HepG2 (cell line): Measurements from ENCODE around the gene PRAMEF14. TPM values are rescaled to one million over a fixed set of nuclear protein-coding genes. Genes with fewer than 3 reads are reported as not detected.
"Not testable (repeated sequence)": the region's sequence is repeated elsewhere in the genome, so short reads cannot be mapped to it uniquely, and the experiment has no call there.

ENCODE experiments used
- ATAC-seq: fragments of 200-7000 bp; cut with Tn5 transposase; 3 replicates; pipeline ENCODE4 v1.9.1; 2020; ENCODE audit warnings: mild to moderate bottlenecking, moderate library complexity
- BruUV-seq: library from RNA; stranded (reverse); fragments of 400-500 nt; replicated peaks from 2 replicates; lab custom pipeline; 2021; lab: Mats Ljungman, UMichigan
- CTCF ChIA-PET: fragments of 300-600 bp; formaldehyde crosslinking; extraction: SDS; loops from one replicate; lab custom pipeline; 2021; ENCODE audit warnings: low total read pairs, inconsistent platforms, low intra/inter-chr PET ratio; lab: Yijun Ruan, JAX
- POLR2A ChIA-PET: fragments of 350-600 bp; sonication (Branson Sonifier 250); formaldehyde crosslinking; loops from one replicate; lab custom pipeline; 2020; ENCODE audit warnings: antibody characterized with exemption, inconsistent platforms; lab: Yijun Ruan, JAX
- DNase-seq: peaks from one replicate; pipeline ENCODE4 v3.0.0-alpha.2; 2015; ENCODE audit warnings: low spot score
- FAIRE-seq: peaks from 3 replicates; lab custom pipeline; 2011; peaks lifted over from hg19 to GRCh38; lab: Jason Lieb, UNC
- H2AFZ ChIP-seq: one replicate; pipeline ENCODE4 v1.6.1; 2011; ENCODE audit warnings: low read length, inconsistent platforms
- H3K27ac ChIP-seq: fragments of 300-600 bp; 3 replicates; pipeline ENCODE4 v1.8.0; 2011; ENCODE audit warnings: mixed run types, mild to moderate bottlenecking, mixed read lengths, low read length, inconsistent platforms; ENCODE audit not compliant: insufficient read depth; ENCODE audit errors: extremely low read length
- H3K27me3 ChIP-seq, 2 experiments: fragments of 200-600 bp in 1 of 2; 2 replicates in 1 of 2; 3 replicates in 1 of 2; pipeline versions ENCODE4 v1.6.0 to v1.8.0; 2011; ENCODE audit warnings: low read length in 2 of 2, mild to moderate bottlenecking in 2 of 2, moderate library complexity in 2 of 2, inconsistent platforms in 1 of 2; ENCODE audit not compliant: insufficient read depth in 2 of 2, control insufficient read depth in 1 of 2
- H3K36me3 ChIP-seq, 2 experiments: fragments of 200-600 bp in 1 of 2; replicated peaks in 1 of 2; 2 replicates in 1 of 2; 3 replicates in 1 of 2; pipeline versions ENCODE4 v1.5.1 to v1.8.0; 2011; ENCODE audit warnings: low read length in 2 of 2, inconsistent platforms in 1 of 2; ENCODE audit not compliant: insufficient read depth in 2 of 2, control insufficient read depth in 1 of 2
- H3K4me1 ChIP-seq: 2 replicates; pipeline ENCODE4 v1.5.1; 2012; ENCODE audit warnings: low read length, inconsistent platforms; ENCODE audit not compliant: insufficient read depth
- H3K4me2 ChIP-seq: 2 replicates; pipeline ENCODE4 v1.6.0; 2011; ENCODE audit warnings: low read depth, low read length, inconsistent platforms
- H3K4me3 ChIP-seq, 3 experiments: fragments of 200-600 bp in 1 of 3; sonication (generic), shearing (Covaris generic) in 1 of 3; replicated peaks in 1 of 3; 2 replicates each; pipeline ENCODE4 v1.5.1; 2011 to 2016; ENCODE audit warnings: low read length in 3 of 3, inconsistent platforms in 2 of 3, low read depth in 2 of 3, mild to moderate bottlenecking in 2 of 3, control low read depth in 1 of 3, mixed read lengths in 1 of 3; ENCODE audit not compliant: insufficient read depth in 1 of 3
- H3K79me2 ChIP-seq: one replicate; pipeline ENCODE4 v1.6.1; 2011; ENCODE audit warnings: low read length, inconsistent platforms; ENCODE audit not compliant: insufficient read depth
- H3K9ac ChIP-seq: 2 replicates; pipeline ENCODE4 v1.6.0; 2011; ENCODE audit warnings: mild to moderate bottlenecking, low read depth, low read length, inconsistent platforms; ENCODE audit not compliant: insufficient read depth
- H3K9me3 ChIP-seq: 2 replicates; pipeline ENCODE4 v1.5.1; 2012; ENCODE audit warnings: mild to moderate bottlenecking, low read length
- H4K20me1 ChIP-seq: 2 replicates; pipeline ENCODE4 v1.6.0; 2011; ENCODE audit warnings: inconsistent platforms, mild to moderate bottlenecking, low read length, moderate library complexity; ENCODE audit not compliant: insufficient read depth
- MAFF ChIP-seq: IDR thresholded peaks from 2 replicates; pipeline ENCODE4 v1.6.1; 2011; ENCODE audit warnings: low read depth, low read length, improper control_type of control experiment
- MAFK ChIP-seq, 2 experiments: IDR thresholded peaks in 1 of 2; conservative IDR thresholded peaks in 1 of 2; 2 replicates each; pipeline ENCODE4 v1.6.1; 2011; ENCODE audit warnings: improper control_type of control experiment in 2 of 2, low read length in 2 of 2
- WGBS: methylation state at CpG from one replicate; pipeline ENCODE4 v1.1.6; 2017; ENCODE audit warnings: low lambda C conversion rate; 5-methylcytosine and 5-hydroxymethylcytosine counted together
- in situ Hi-C: cut with HindIII; loops from 2 replicates; pipeline ENCODE4 v1.10.0; 2017; ENCODE audit warnings: low pct_unique_long_range_greater_than_20kb; ENCODE audit not compliant: extremely low pct_ligation_motif_present
- intact Hi-C: fragments of 100-400 bp; cut with micrococcal nuclease; formaldehyde crosslinking; loops from one replicate; pipeline ENCODE4 v1.10.0; 2022; ENCODE audit not compliant: unreplicated experiment
- polyA plus RNA-seq, 8 experiments: library from polyadenylated mRNA; depleted of rRNA in 3 of 8; stranded (reverse) in 7 of 8; unstranded in 1 of 8; fragments of >200 nt; fragmentation: Illumina TruSeq in 4 of 8; extraction: Trizol in 4 of 8; gene quantifications; 2 replicates each; pipeline versions ENCODE4 v1.2.1 to v1.2.3, GENCODE V29; 2011 to 2016; ENCODE audit warnings: low read depth in 4 of 8, missing spikeins in 1 of 8, mixed read lengths in 1 of 8; ENCODE audit not compliant: insufficient read depth in 1 of 8
- total RNA-seq, 5 experiments: library from RNA; depleted of rRNA; stranded (reverse); fragments of >200 nt; fragmentation: Illumina TruSeq; extraction: Trizol; gene quantifications; 2 replicates each; pipeline ENCODE4 v1.2.3, GENCODE V29; 2016; ENCODE audit warnings: low read depth in 1 of 5

PRAMEF14 gene
- total and polyA plus RNA-seq, 2 of the 13 experiments (the other 11 are each of a cell fraction or from before 2014, with no cell fraction given): not detected

GRCh38 chr1:13393004-13393403, 46.1 kb upstream of the PRAMEF14 start:
- H3K4me3 ChIP-seq, H3K36me3 ChIP-seq, CTCF ChIA-PET, ATAC-seq, H3K27me3 ChIP-seq, H3K9ac ChIP-seq, H3K79me2 ChIP-seq, H4K20me1 ChIP-seq, H3K4me1 ChIP-seq, in situ Hi-C loops, DNase-seq, POLR2A ChIA-PET, H3K27ac ChIP-seq, H3K4me2 ChIP-seq, H2AFZ ChIP-seq, H3K9me3 ChIP-seq, FAIRE-seq, BruUV-seq, intact Hi-C loops: not testable (repeated sequence)
- TF ChIP-seq MAFF (peak; percentile 77), MAFK (conservative IDR thresholded peaks at IDR 0.05 in 1 of 2, IDR thresholded peaks at IDR 0.05 in 1 of 2; ENCODE audit: low read length in 2 of 2) (peak; percentile 73 to 89)
- WGBS: 0% methylated on average over 6 of the region's 7 CpGs

- H3K36me3 ChIP-seq, H3K27me3 ChIP-seq, H3K9ac ChIP-seq, H3K79me2 ChIP-seq, H3K4me1 ChIP-seq, H3K9me3 ChIP-seq, H3K4me3 ChIP-seq, DNase-seq, CTCF ChIA-PET, FAIRE-seq, ATAC-seq, in situ Hi-C loops, H3K4me2 ChIP-seq, intact Hi-C loops, BruUV-seq, H4K20me1 ChIP-seq, H2AFZ ChIP-seq, POLR2A ChIA-PET, H3K27ac ChIP-seq: not testable (repeated sequence)
Measured at GRCh38 chr1:13389332-13389731, 42.4 kb upstream of the PRAMEF14 start, which contains the start of gene PRAMEF17. Gene PRAMEF17 (plus strand): TSS chr1:13389632. CDS start chr1:13389658, 26 bp downstream.

GRCh38 chr1:13380380-13380779, 33.4 kb upstream of the PRAMEF14 start:
- BruUV-seq, H3K27ac ChIP-seq, intact Hi-C loops, H3K36me3 ChIP-seq, in situ Hi-C loops, H3K4me1 ChIP-seq, H3K9ac ChIP-seq, ATAC-seq, CTCF ChIA-PET, H2AFZ ChIP-seq, H4K20me1 ChIP-seq, H3K4me3 ChIP-seq, H3K4me2 ChIP-seq, FAIRE-seq, H3K9me3 ChIP-seq, DNase-seq, H3K27me3 ChIP-seq, H3K79me2 ChIP-seq, POLR2A ChIA-PET: not testable (repeated sequence)
- WGBS: 0% methylated on average over 3 of the region's 3 CpGs

- CTCF ChIA-PET, H3K4me3 ChIP-seq, POLR2A ChIA-PET, H2AFZ ChIP-seq, intact Hi-C loops, H3K79me2 ChIP-seq, H3K4me1 ChIP-seq, FAIRE-seq, H4K20me1 ChIP-seq, H3K36me3 ChIP-seq, H3K9me3 ChIP-seq, ATAC-seq, H3K27me3 ChIP-seq, H3K9ac ChIP-seq, BruUV-seq, H3K27ac ChIP-seq, H3K4me2 ChIP-seq, DNase-seq, in situ Hi-C loops: not testable (repeated sequence)
- WGBS: 28% methylated on average over 3 of the region's 3 CpGs
Measured at GRCh38 chr1:13378983-13379382, 32.0 kb upstream of the PRAMEF14 start.
